AG20443 (cell line): Measurements from ENCODE around the gene FASTKD3.

Experiments
- DNase-seq: peaks from one replicate; pipeline ENCODE4 v3.0.0; 2012; ENCODE audit warnings: low spot score, mixed read lengths

FASTKD3 gene

GRCh38 chr5:7881091-7881490, 12.3 kb upstream of the FASTKD3 start:
- no peak for DNase-seq

- peak; percentile 42 for DNase-seq
These were observed 9.6 kb upstream of the FASTKD3 start for GRCh38 chr5:7878381-7878873.

- DNase-seq: no peak
These were observed 9.0 kb upstream of the FASTKD3 start for GRCh38 chr5:7877851-7878250.

GRCh38 chr5:7876867-7877266, 8.0 kb upstream of the FASTKD3 start:
- DNase-seq: peak; percentile 65

- no peak for DNase-seq
These were observed 6.3 kb upstream of the FASTKD3 start for GRCh38 chr5:7875151-7875550.

- no peak for DNase-seq
These were observed 5.8 kb upstream of the FASTKD3 start for GRCh38 chr5:7874639-7875038.

GRCh38 chr5:7873216-7873615, 4.4 kb upstream of the FASTKD3 start:
- DNase-seq: no peak

GRCh38 chr5:7872517-7873130, 3.8 kb upstream of the FASTKD3 start:
- DNase-seq: no peak

- no peak for DNase-seq
These were observed 2.8 kb upstream of the FASTKD3 start for GRCh38 chr5:7871653-7872052.

GRCh38 chr5:7869474-7870136, 774 bp upstream of the FASTKD3 start:
- DNase-seq: peak; percentile 49

GRCh38 chr5:7868427-7868772, 431 bp downstream of the FASTKD3 start:
- DNase-seq: no peak

- no peak for DNase-seq
These were observed 1.6 kb downstream of the FASTKD3 start for GRCh38 chr5:7867260-7867659.

- no peak for DNase-seq
These were observed 2.6 kb downstream of the FASTKD3 start for GRCh38 chr5:7866196-7866595.

- DNase-seq: no peak
These were observed 10.8 kb downstream of the FASTKD3 start for GRCh38 chr5:7857926-7858632.

GRCh38 chr5:7857361-7857760, 11.5 kb downstream of the FASTKD3 start:
- no peak for DNase-seq

- peak; percentile 43 for DNase-seq
These were observed 12.0 kb downstream of the FASTKD3 start for GRCh38 chr5:7856855-7857254.

GRCh38 chr5:7855611-7856010, 13.2 kb downstream of the FASTKD3 start:
- DNase-seq: no peak

GRCh38 chr5:7852988-7853387, 15.8 kb downstream of the FASTKD3 start:
- no peak for DNase-seq

GRCh38 chr5:7852542-7852941, 16.3 kb downstream of the FASTKD3 start:
- no peak for DNase-seq

GRCh38 chr5:7851617-7852289, 17.1 kb downstream of the FASTKD3 start:
- no peak for DNase-seq

GRCh38 chr5:7851240-7851592, 17.6 kb downstream of the FASTKD3 start:
- DNase-seq: no peak

- DNase-seq: no peak
These were observed 18.2 kb downstream of the FASTKD3 start, which contains the start of gene CFAP90 for GRCh38 chr5:7850395-7851239. TSS of gene CFAP90 (minus strand) at chr5:7851133. CDS start at chr5:7851021, 112 bp downstream.
